ENCODE measurements around the gene SFMBT2. TPM values are rescaled to one million over a fixed set of nuclear protein-coding genes. Genes with fewer than 3 reads are reported as not detected.
A peak's percentile ranks its signal among the peaks of the same experiment; 100 is the strongest.

SFMBT2 gene
- 0.25 and 2.0 TPM in 2 replicates for total RNA-seq (ENCODE audit: low replicate concordance)

- peak; percentile 59 for DNase-seq (ENCODE audit: low read depth)
- peak; percentile 26 for TF ChIP-seq CTCF (IDR thresholded peaks at IDR 0.05; ENCODE audit: insufficient read depth, low read length)
- peak within 1 kb of the TSS; percentile 63 for H3K4me3 ChIP-seq (ENCODE audit: low read depth, low read length)
These were observed at the start of gene SFMBT2 for GRCh38 chr10:7410862-7411670. Gene SFMBT2 (minus strand): TSS chr10:7411034. CDS start chr10:7381898, 29,136 bp downstream.

DNA sequence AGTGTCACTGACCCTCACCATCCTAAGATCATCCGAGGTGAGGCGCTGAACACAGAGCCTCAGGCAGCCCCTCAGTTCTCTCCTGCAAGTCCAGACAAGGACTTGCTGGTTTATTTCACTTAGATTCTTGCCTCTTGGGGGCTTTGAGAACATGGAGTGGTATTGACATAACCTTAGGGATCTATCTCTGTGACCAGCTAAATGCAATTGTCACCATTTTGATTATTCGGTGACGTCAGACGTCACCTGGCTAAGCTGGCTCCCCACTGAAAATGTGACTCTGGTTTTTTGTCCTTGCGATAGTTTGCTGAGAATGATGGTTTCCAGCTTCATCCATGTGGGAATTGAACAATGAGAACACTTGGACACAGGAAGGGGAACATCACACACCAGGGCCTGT lies 49.2 kb upstream of the SFMBT2 start:
- no peak for DNase-seq (ENCODE audit: low read depth)

DNA sequence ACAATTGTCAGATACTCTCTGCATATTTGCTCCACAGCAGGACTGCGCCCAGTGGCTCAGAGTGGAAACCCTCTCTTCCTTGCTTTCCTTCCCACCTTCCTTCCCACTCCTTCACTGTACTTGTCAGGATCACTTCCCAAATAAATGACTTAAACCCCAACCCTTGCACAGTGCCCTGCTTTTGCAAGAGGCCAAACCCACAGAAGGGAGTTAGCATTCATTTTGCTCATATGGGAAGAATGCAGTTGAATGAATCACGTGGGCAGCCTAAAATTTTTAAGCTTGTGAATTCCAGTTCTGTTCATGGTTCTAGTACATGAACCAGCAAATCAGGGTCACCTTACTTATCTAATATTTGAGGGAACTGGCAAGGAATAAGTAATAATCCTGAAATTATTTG lies 47.7 kb upstream of the SFMBT2 start:
- TF ChIP-seq CTCF (IDR thresholded peaks at IDR 0.05; ENCODE audit: insufficient read depth, low read length) = no peak
- no peak overlapping the region for H3K4me3 ChIP-seq (ENCODE audit: low read depth, low read length)
- no peak for DNase-seq (ENCODE audit: low read depth)

More for the DNA sequence above, 49.2 kb upstream of the SFMBT2 start:
- no peak for TF ChIP-seq CTCF (IDR thresholded peaks at IDR 0.05; ENCODE audit: insufficient read depth, low read length)
- H3K4me3 ChIP-seq (ENCODE audit: low read depth, low read length) = no peak overlapping the region

- DNase-seq (ENCODE audit: low read depth) = no peak
- H3K4me3 ChIP-seq (ENCODE audit: low read depth, low read length) = no peak overlapping the region
- no peak for TF ChIP-seq CTCF (IDR thresholded peaks at IDR 0.05; ENCODE audit: insufficient read depth, low read length)
These were observed 46.9 kb upstream of the SFMBT2 start for GRCh38 chr10:7457478-7458316.

- no peak overlapping the region for H3K4me3 ChIP-seq (ENCODE audit: low read depth, low read length)
- no peak for DNase-seq (ENCODE audit: low read depth)
- TF ChIP-seq CTCF (IDR thresholded peaks at IDR 0.05; ENCODE audit: insufficient read depth, low read length) = no peak
These were observed 38.3 kb upstream of the SFMBT2 start for GRCh38 chr10:7449063-7449695.

DNA sequence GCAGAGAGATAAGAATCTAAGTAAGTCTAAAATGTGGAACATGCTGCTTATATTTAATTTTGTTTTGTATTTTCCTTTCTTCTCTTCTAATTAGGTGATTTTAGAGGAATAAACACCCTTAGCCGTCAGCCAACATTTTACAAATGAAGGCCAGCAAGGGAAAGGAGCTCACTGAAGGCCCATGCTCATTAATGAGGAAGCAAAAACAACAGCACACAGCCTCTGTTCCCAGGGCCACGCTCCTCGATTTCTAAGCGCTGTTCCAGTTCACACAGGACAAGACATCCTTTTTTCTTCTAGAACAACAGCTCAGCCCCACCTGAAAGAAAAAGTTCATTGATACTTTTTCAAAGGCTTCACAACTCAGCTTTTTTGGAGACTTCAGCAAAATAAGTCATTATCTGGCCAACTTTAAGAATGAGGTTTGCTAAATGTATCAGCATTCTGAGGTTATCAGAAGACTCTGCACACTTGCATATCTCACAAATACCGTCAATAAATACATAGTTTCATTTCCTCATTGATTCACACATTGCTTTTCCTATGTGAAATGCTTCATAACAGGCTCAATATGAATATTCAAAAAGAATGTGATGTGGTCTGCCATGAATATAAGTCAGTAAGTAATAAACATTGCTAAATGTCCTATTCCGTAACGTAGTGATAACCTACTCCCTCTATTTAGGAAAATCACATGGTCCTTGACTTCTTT lies 34.8 kb upstream of the SFMBT2 start:
- no peak for TF ChIP-seq CTCF (IDR thresholded peaks at IDR 0.05; ENCODE audit: insufficient read depth, low read length)
- no peak for DNase-seq (ENCODE audit: low read depth)
- no peak overlapping the region for H3K4me3 ChIP-seq (ENCODE audit: low read depth, low read length)
